ENCODE data around the gene FNDC3B. TPM values are rescaled to one million over a fixed set of nuclear protein-coding genes. Genes with fewer than 3 reads are reported as not detected.

Gene FNDC3B
- total and polyA plus RNA-seq, 7 donors: 16.2 to 93.9 (median 50.3) TPM

GRCh38 chr3:172272698-172273097 is 233.3 kb downstream of the FNDC3B start:
- Histone ChIP-seq H3K27ac (peak overlapping the region in 2 of 4 donors; percentile 18 to 46), H3K27me3 (no peaks in the 10 kb centered on the region), H3K9me3 (no peaks in the 10 kb centered on the region), H3K4me1 (peaks cover 0 to 24% (median 6%) of the 10 kb centered on the region in 4 donors), H3K4me3 (no peak overlapping the region), H3K36me3 (peaks cover 0 to 4% (median 0%) of the 10 kb centered on the region in 4 donors)
- 81 to 87% methylated on average over 2 of the region's 2 CpGs for WGBS, 2 donors
- DNase-seq: no peak
- intact Hi-C loops (cut with DNase I): no loop called here
- TF ChIP-seq POLR2A (IDR thresholded peaks at IDR 0.05) (no peak), POLR2AphosphoS5 (IDR thresholded peaks at IDR 0.05) (peak; percentile 19 to 62 (median 31))

- no peak for TF ChIP-seq EP300 (IDR thresholded peaks at IDR 0.05)
- no peak for TF ChIP-seq POLR2AphosphoS5 (IDR thresholded peaks at IDR 0.05)
- TF ChIP-seq CTCF (IDR thresholded peaks at IDR 0.05): no peak
- no peak for TF ChIP-seq POLR2A (IDR thresholded peaks at IDR 0.05)
- Histone ChIP-seq H3K27me3 (no peaks in the 10 kb centered on the region), H3K4me3 (no peak overlapping the region), H3K36me3 (peaks cover 0 to 4% (median 0%) of the 10 kb centered on the region in 4 donors), H3K4me1 (peaks cover 0 to 31% (median 13%) of the 10 kb centered on the region in 4 donors), H3K27ac (peak overlapping the region in 2 of 4 donors; percentile 46 to 50), H3K9me3 (no peaks in the 10 kb centered on the region)
- intact Hi-C loops (cut with DNase I): no loop called here
- WGBS, 2 donors: 99 to 100% methylated on average over 1 of the region's 1 CpG
- DNase-seq: no peak
These were observed 234.0 kb downstream of the FNDC3B start for GRCh38 chr3:172273378-172273777.

GRCh38 chr3:172274906-172275305 is 235.5 kb downstream of the FNDC3B start:
- intact Hi-C loops (cut with DNase I): no loop called here
- Histone ChIP-seq H3K36me3 (peaks cover 0 to 3% (median 0%) of the 10 kb centered on the region in 4 donors), H3K27me3 (no peaks in the 10 kb centered on the region), H3K4me1 (peaks cover 0 to 46% (median 26%) of the 10 kb centered on the region in 4 donors), H3K9me3 (no peaks in the 10 kb centered on the region), H3K27ac (no peak overlapping the region), H3K4me3 (no peak overlapping the region)
- DNase-seq: no peak
- 91 to 96% methylated on average over 2 of the region's 2 CpGs for WGBS, 2 donors
- TF ChIP-seq POLR2A (IDR thresholded peaks at IDR 0.05) (no peak), POLR2AphosphoS5 (IDR thresholded peaks at IDR 0.05) (no peak), CTCF (IDR thresholded peaks at IDR 0.05) (no peak), EP300 (IDR thresholded peaks at IDR 0.05) (no peak)

GRCh38 chr3:172275586-172275985 is 236.2 kb downstream of the FNDC3B start:
- no peak for TF ChIP-seq CTCF (IDR thresholded peaks at IDR 0.05)
- no peak for TF ChIP-seq POLR2A (IDR thresholded peaks at IDR 0.05)
- no peak for TF ChIP-seq EP300 (IDR thresholded peaks at IDR 0.05)
- TF ChIP-seq POLR2AphosphoS5 (IDR thresholded peaks at IDR 0.05): no peak
- Histone ChIP-seq H3K36me3 (no peaks in the 10 kb centered on the region), H3K4me3 (no peak overlapping the region), H3K4me1 (peaks cover 0 to 53% (median 30%) of the 10 kb centered on the region in 4 donors), H3K27ac (no peak overlapping the region), H3K9me3 (no peaks in the 10 kb centered on the region), H3K27me3 (no peaks in the 10 kb centered on the region)
- intact Hi-C loops (cut with DNase I): no loop called here
- WGBS, 2 donors: 88 to 96% methylated on average over 1 of the region's 1 CpG
- DNase-seq: no peak

- DNase-seq: no peak
- peaks cover 0 to 56% (median 31%) of the 10 kb centered on the region in 4 donors for H3K4me1 ChIP-seq
- no peak for TF ChIP-seq POLR2A (IDR thresholded peaks at IDR 0.05)
- TF ChIP-seq EP300 (IDR thresholded peaks at IDR 0.05): no peak
- no peak for TF ChIP-seq POLR2AphosphoS5 (IDR thresholded peaks at IDR 0.05)
- TF ChIP-seq CTCF (IDR thresholded peaks at IDR 0.05): no peak
- no peak overlapping the region for H3K4me3 ChIP-seq
- intact Hi-C loops (cut with DNase I): no loop called here
- no peaks in the 10 kb centered on the region for H3K36me3 ChIP-seq
- no peaks in the 10 kb centered on the region for H3K9me3 ChIP-seq
- no peaks in the 10 kb centered on the region for H3K27me3 ChIP-seq
- no peak overlapping the region for H3K27ac ChIP-seq
These were observed 236.7 kb downstream of the FNDC3B start for GRCh38 chr3:172276103-172276502.
